Fibroblast of lung (primary cell): ENCODE measurements around the gene THRB. TPM values are rescaled to one million over a fixed set of nuclear protein-coding genes. Genes with fewer than 3 reads are reported as not detected.
A peak's percentile ranks its signal among the peaks of the same experiment; 100 is the strongest.

ENCODE experiments used
- DNase-seq, 2 donors: peaks; one replicate each; pipeline versions ENCODE4 v3.0.0 to v3.0.0-alpha.2; 2010; ENCODE audit warnings: low read depth in 2 of 2
- H2AFZ ChIP-seq: 2 replicates; pipeline ENCODE4 v1.5.1; 2012; ENCODE audit warnings: low read length, control low read depth, inconsistent platforms
- H3K27ac ChIP-seq: 2 replicates; pipeline ENCODE4 v1.5.1; 2011; ENCODE audit warnings: low read length, control low read depth; ENCODE audit not compliant: insufficient read depth
- H3K27me3 ChIP-seq: 2 replicates; pipeline ENCODE4 v1.5.1; 2011; ENCODE audit warnings: mild to moderate bottlenecking, low read length; ENCODE audit not compliant: control insufficient read depth, insufficient read depth
- H3K36me3 ChIP-seq: 2 replicates; pipeline ENCODE4 v1.5.1; 2011; ENCODE audit warnings: low read length; ENCODE audit not compliant: control insufficient read depth, insufficient read depth
- H3K4me1 ChIP-seq: 2 replicates; pipeline ENCODE4 v1.5.1; 2011; ENCODE audit warnings: low read length; ENCODE audit not compliant: control insufficient read depth, insufficient read depth; ENCODE audit errors: extremely low read depth
- H3K4me2 ChIP-seq: 2 replicates; pipeline ENCODE4 v1.5.1; 2011; ENCODE audit warnings: low read length, control low read depth; ENCODE audit not compliant: insufficient read depth; ENCODE audit errors: extremely low read depth
- H3K4me3 ChIP-seq, 4 experiments: fragments of 200-600 bp in 1 of 4; sonication (generic) in 1 of 4; replicated peaks in 1 of 4; 2 replicates each; pipeline ENCODE4 v1.5.1; 2011 to 2016; ENCODE audit warnings: low read length in 4 of 4, low read depth in 3 of 4, mild to moderate bottlenecking in 3 of 4, control low read depth in 2 of 4, inconsistent platforms in 1 of 4, mixed read lengths in 1 of 4; ENCODE audit not compliant: insufficient read depth in 1 of 4; ENCODE audit errors: control extremely low read depth in 1 of 4
- H3K79me2 ChIP-seq: 2 replicates; pipeline ENCODE4 v1.5.1; 2012; ENCODE audit warnings: mild to moderate bottlenecking, low read length, inconsistent platforms; ENCODE audit not compliant: control insufficient read depth, insufficient read depth
- H3K9ac ChIP-seq: 2 replicates; pipeline ENCODE4 v1.5.1; 2011; ENCODE audit warnings: mild to moderate bottlenecking, low read length, control low read depth; ENCODE audit not compliant: insufficient read depth
- H3K9me3 ChIP-seq: 2 replicates; pipeline ENCODE4 v1.5.1; 2012; ENCODE audit warnings: low read depth, low read length; ENCODE audit not compliant: control insufficient read depth, insufficient read depth
- H4K20me1 ChIP-seq: 2 replicates; pipeline ENCODE4 v1.5.1; 2011; ENCODE audit warnings: low read length; ENCODE audit not compliant: control insufficient read depth, insufficient read depth; ENCODE audit errors: extremely low read depth
- EZH2 ChIP-seq: IDR thresholded peaks from 2 replicates; pipeline ENCODE4 v1.5.1; 2012; ENCODE audit warnings: low read length, control low read depth, mild to moderate bottlenecking; ENCODE audit errors: missing control alignments
- polyA plus RNA-seq, 2 donors: library from polyadenylated mRNA; depleted of rRNA in 1 of 2; stranded (reverse) in 1 of 2; unstranded in 1 of 2; fragments of >200 nt; gene quantifications; 2 replicates each; pipeline ENCODE4 v1.2.1, GENCODE V29; 2011 to 2012; ENCODE audit warnings: missing spikeins in 1 of 2
- total RNA-seq: library from RNA; depleted of rRNA; stranded (reverse); fragments of >200 nt; gene quantifications from 2 replicates; pipeline ENCODE4 v1.2.1, GENCODE V29; 2014
- TF ChIP-seq, protein P1 (sequence below), 2 donors: IDR thresholded peaks in 1 of 2; conservative IDR thresholded peaks in 1 of 2; 1 replicate in 1 of 2; 2 replicates in 1 of 2; pipeline ENCODE4 v1.5.1; 2011 to 2012; ENCODE audit warnings: low read length in 2 of 2, control low read depth in 1 of 2, inconsistent platforms in 1 of 2, low read depth in 1 of 2, mild to moderate bottlenecking in 1 of 2

THRB gene
- total and polyA plus RNA-seq, 2 donors (not counting 1 experiment from before 2014, with no cell fraction given), result 4.2 to 7.4 TPM

DNA sequence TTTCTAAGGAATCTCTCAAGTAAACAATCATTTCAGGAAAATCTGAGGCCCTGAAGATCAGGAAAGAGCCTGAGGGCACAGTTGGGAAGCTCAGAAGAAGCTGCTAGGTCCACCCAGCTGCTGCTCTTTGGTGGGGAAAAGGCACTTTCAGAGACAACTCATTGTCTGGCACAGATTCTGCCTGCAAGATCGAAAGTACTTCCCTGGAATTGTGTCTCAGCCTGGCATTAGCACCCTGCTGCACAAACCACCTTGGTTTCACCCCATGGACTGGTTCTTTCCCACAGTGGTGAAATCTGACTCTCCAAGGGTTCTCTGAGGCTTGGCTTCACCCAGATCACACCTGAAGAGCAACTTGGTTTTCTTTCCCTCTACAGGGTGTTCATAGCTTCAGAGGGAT lies 18.7 kb downstream of the THRB start:
- Histone ChIP-seq H4K20me1 (no peaks in the 10 kb centered on the region), H3K4me3 (no peak overlapping the region), H2AFZ (no peak overlapping the region), H3K27me3 (no peaks in the 10 kb centered on the region), H3K4me2 (no peak overlapping the region), H3K9me3 (no peaks in the 10 kb centered on the region), H3K9ac (no peak overlapping the region), H3K27ac (no peak overlapping the region), H3K36me3 (no peaks in the 10 kb centered on the region), H3K4me1 (no peaks in the 10 kb centered on the region), H3K79me2 (no peaks in the 10 kb centered on the region)
- no peak for DNase-seq
- TF ChIP-seq, protein P1, sequence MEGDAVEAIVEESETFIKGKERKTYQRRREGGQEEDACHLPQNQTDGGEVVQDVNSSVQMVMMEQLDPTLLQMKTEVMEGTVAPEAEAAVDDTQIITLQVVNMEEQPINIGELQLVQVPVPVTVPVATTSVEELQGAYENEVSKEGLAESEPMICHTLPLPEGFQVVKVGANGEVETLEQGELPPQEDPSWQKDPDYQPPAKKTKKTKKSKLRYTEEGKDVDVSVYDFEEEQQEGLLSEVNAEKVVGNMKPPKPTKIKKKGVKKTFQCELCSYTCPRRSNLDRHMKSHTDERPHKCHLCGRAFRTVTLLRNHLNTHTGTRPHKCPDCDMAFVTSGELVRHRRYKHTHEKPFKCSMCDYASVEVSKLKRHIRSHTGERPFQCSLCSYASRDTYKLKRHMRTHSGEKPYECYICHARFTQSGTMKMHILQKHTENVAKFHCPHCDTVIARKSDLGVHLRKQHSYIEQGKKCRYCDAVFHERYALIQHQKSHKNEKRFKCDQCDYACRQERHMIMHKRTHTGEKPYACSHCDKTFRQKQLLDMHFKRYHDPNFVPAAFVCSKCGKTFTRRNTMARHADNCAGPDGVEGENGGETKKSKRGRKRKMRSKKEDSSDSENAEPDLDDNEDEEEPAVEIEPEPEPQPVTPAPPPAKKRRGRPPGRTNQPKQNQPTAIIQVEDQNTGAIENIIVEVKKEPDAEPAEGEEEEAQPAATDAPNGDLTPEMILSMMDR (conservative IDR thresholded peaks at IDR 0.05 in 1 of 2, IDR thresholded peaks at IDR 0.05 in 1 of 2; ENCODE audit: low read depth in 1 of 2, low read length in 2 of 2), result no peak
- TF ChIP-seq EZH2, result no peak

DNA sequence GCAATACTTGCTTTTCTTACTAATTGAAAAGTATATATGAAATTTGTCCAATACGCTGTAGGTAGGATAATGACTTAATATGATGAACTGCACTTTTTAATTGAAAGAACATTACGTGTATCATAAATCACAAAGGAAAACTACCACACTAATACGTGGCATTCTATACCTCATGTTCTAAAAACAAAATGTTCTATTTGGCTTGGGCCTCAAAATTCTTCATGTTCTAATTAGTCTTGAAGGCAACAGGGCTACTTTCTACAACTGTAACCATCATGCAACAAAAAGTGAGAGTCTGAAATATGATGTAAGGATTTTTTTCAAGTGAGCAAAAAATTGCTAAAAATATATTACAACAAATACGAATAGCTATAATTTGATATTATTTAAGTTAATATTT lies 19.8 kb downstream of the THRB start:
- Histone ChIP-seq H3K9ac (no peak overlapping the region), H3K4me1 (no peaks in the 10 kb centered on the region), H3K27ac (no peak overlapping the region), H3K9me3 (no peaks in the 10 kb centered on the region), H3K4me2 (no peak overlapping the region), H3K27me3 (no peaks in the 10 kb centered on the region), H2AFZ (no peak overlapping the region), H4K20me1 (no peaks in the 10 kb centered on the region), H3K79me2 (no peaks in the 10 kb centered on the region), H3K4me3 (no peak overlapping the region), H3K36me3 (no peaks in the 10 kb centered on the region)
- TF ChIP-seq, protein P1 (conservative IDR thresholded peaks at IDR 0.05 in 1 of 2, IDR thresholded peaks at IDR 0.05 in 1 of 2; ENCODE audit: low read depth in 1 of 2, low read length in 2 of 2), result no peak
- TF ChIP-seq EZH2, result no peak
- DNase-seq, result no peak

DNA sequence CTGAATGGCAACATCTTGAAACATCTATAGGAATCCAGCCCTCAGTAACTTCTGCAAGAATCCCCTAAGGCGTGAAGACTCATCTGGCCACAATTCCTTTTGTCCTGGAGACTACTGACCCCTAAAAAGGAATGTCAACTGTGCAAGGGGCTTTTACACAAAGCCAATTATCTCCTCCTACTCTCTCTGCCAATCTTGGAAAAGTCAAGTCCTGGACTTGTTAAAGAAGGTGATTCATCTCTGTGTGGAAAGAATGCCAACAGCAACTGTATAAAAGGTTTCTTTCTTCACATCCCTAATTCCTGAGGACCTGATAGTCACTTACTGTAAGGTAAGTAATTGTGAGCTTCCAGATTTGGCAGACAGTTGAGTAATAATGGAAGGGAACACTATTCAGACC lies 22.3 kb downstream of the THRB start:
- H3K79me2 ChIP-seq, result no peaks in the 10 kb centered on the region
- no peak overlapping the region for H3K27ac ChIP-seq
- H3K9ac ChIP-seq, result no peak overlapping the region
- no peak overlapping the region for H3K4me3 ChIP-seq
- no peaks in the 10 kb centered on the region for H4K20me1 ChIP-seq
- TF ChIP-seq EZH2, result no peak
- TF ChIP-seq, protein P1 (conservative IDR thresholded peaks at IDR 0.05 in 1 of 2, IDR thresholded peaks at IDR 0.05 in 1 of 2; ENCODE audit: low read depth in 1 of 2, low read length in 2 of 2), result no peak
- peak in 1 of 2 donors; percentile 29 for DNase-seq
- no peaks in the 10 kb centered on the region for H3K27me3 ChIP-seq
- H3K36me3 ChIP-seq, result no peaks in the 10 kb centered on the region
- H3K4me1 ChIP-seq, result no peaks in the 10 kb centered on the region
- no peaks in the 10 kb centered on the region for H3K9me3 ChIP-seq
- no peak overlapping the region for H2AFZ ChIP-seq
- H3K4me2 ChIP-seq, result no peak overlapping the region
